H9 (cell line): ENCODE results near the gene B4GALNT4. TPM values are rescaled to one million over a fixed set of nuclear protein-coding genes. Genes with fewer than 3 reads are reported as not detected.
"Not testable (repeated sequence)": the region's sequence is repeated elsewhere in the genome, so short reads cannot be mapped to it uniquely, and the experiment has no call there.

ENCODE experiments used
- DNase-seq: peaks from one replicate; pipeline ENCODE4 v3.0.0-alpha.2; 2017
- H2AFZ ChIP-seq: one replicate; pipeline ENCODE4 v1.6.1; 2013; ENCODE audit warnings: mild to moderate bottlenecking, low read length, control low read depth, moderate library complexity
- H2AK5ac ChIP-seq: 2 replicates; pipeline ENCODE4 v1.6.1; 2013; ENCODE audit warnings: low read length, control low read depth, mixed read lengths; ENCODE audit not compliant: insufficient read length
- H2BK120ac ChIP-seq: one replicate; pipeline ENCODE4 v1.6.1; 2013; ENCODE audit warnings: low read depth, mild to moderate bottlenecking, low read length, control low read depth, inconsistent platforms; ENCODE audit not compliant: poor library complexity, severe bottlenecking
- H2BK12ac ChIP-seq: 2 replicates; pipeline ENCODE4 v1.6.1; 2013; ENCODE audit warnings: low read length, control low read depth, mixed read lengths, low read depth; ENCODE audit not compliant: insufficient read length
- H2BK15ac ChIP-seq: 2 replicates; pipeline ENCODE4 v1.6.1; 2013; ENCODE audit warnings: low read depth, low read length, control low read depth
- H2BK20ac ChIP-seq: one replicate; pipeline ENCODE4 v1.6.1; 2013; ENCODE audit warnings: low read depth, mild to moderate bottlenecking, low read length, control low read depth, inconsistent platforms; ENCODE audit not compliant: poor library complexity, severe bottlenecking
- H2BK5ac ChIP-seq: 2 replicates; pipeline ENCODE4 v1.6.1; 2013; ENCODE audit warnings: low read length, control low read depth, mixed read lengths; ENCODE audit not compliant: insufficient read length
- H3K14ac ChIP-seq: 2 replicates; pipeline ENCODE4 v1.6.1; 2013; ENCODE audit warnings: low read length, control low read depth; ENCODE audit not compliant: insufficient read depth
- H3K18ac ChIP-seq: 2 replicates; pipeline ENCODE4 v1.6.1; 2013; ENCODE audit warnings: low read depth, mild to moderate bottlenecking, mixed read lengths, low read length, control low read depth; ENCODE audit not compliant: insufficient read length
- H3K23ac ChIP-seq: 2 replicates; pipeline ENCODE4 v1.6.1; 2013; ENCODE audit warnings: low read length, control low read depth, mixed read lengths, low read depth; ENCODE audit not compliant: insufficient read length
- H3K23me2 ChIP-seq: 2 replicates; pipeline ENCODE4 v1.6.1; 2013; ENCODE audit warnings: low read depth, mild to moderate bottlenecking, mixed read lengths, low read length, control low read depth; ENCODE audit not compliant: insufficient read length, poor library complexity, severe bottlenecking
- H3K27ac ChIP-seq: 2 replicates; pipeline ENCODE4 v1.5.1; 2013; ENCODE audit warnings: low read length, control low read depth, mixed read lengths, low read depth; ENCODE audit not compliant: insufficient read length
- H3K27me3 ChIP-seq: 2 replicates; pipeline ENCODE4 v1.6.1; 2013; ENCODE audit warnings: low read length, control low read depth, inconsistent platforms; ENCODE audit not compliant: insufficient read depth
- H3K4ac ChIP-seq: 2 replicates; pipeline ENCODE4 v1.6.1; 2013; ENCODE audit warnings: low read depth, mild to moderate bottlenecking, control low read depth, inconsistent platforms, low read length, moderate library complexity
- H3K4me1 ChIP-seq: 2 replicates; pipeline ENCODE4 v1.6.1; 2013; ENCODE audit warnings: low read length, control low read depth, inconsistent platforms; ENCODE audit not compliant: insufficient read depth
- H3K4me2 ChIP-seq: 2 replicates; pipeline ENCODE4 v1.6.1; 2013; ENCODE audit warnings: low read length, control low read depth, mixed read lengths; ENCODE audit not compliant: insufficient read length, insufficient read depth
- H3K56ac ChIP-seq: 2 replicates; pipeline ENCODE4 v1.6.1; 2013; ENCODE audit warnings: low read depth, mild to moderate bottlenecking, mixed read lengths, low read length, control low read depth; ENCODE audit not compliant: insufficient read length
- H3K79me1 ChIP-seq: 2 replicates; pipeline ENCODE4 v1.6.1; 2013; ENCODE audit warnings: low read depth, mild to moderate bottlenecking, moderate library complexity, low read length, control low read depth, inconsistent platforms; ENCODE audit not compliant: insufficient read depth, poor library complexity, severe bottlenecking
- H3K79me2 ChIP-seq: 2 replicates; pipeline ENCODE4 v1.6.1; 2013; ENCODE audit warnings: low read length, control low read depth, inconsistent platforms; ENCODE audit not compliant: insufficient read depth
- H3K9ac ChIP-seq: 2 replicates; pipeline ENCODE4 v1.6.1; 2013; ENCODE audit warnings: low read length, control low read depth, mixed read lengths; ENCODE audit not compliant: insufficient read length; ENCODE audit errors: extremely low read depth
- H3K9me3 ChIP-seq: one replicate; pipeline ENCODE4 v1.6.1; 2013; ENCODE audit warnings: low read depth, low read length, inconsistent platforms; ENCODE audit not compliant: control insufficient read depth
- H3T11ph ChIP-seq: one replicate; pipeline ENCODE4 v1.6.1; 2013; ENCODE audit warnings: mild to moderate bottlenecking, low read length, control low read depth, inconsistent platforms
- H4K20me1 ChIP-seq: one replicate; pipeline ENCODE4 v1.6.1; 2013; ENCODE audit not compliant: control insufficient read depth, insufficient read length, insufficient read depth
- H4K5ac ChIP-seq: 2 replicates; pipeline ENCODE4 v1.6.1; 2013; ENCODE audit warnings: low read depth, mild to moderate bottlenecking, mixed read lengths, low read length, control low read depth; ENCODE audit not compliant: insufficient read length
- H4K8ac ChIP-seq: replicated peaks from 2 replicates; pipeline ENCODE4 v1.6.1; 2013; ENCODE audit warnings: low read length, control low read depth, mixed read lengths, low read depth; ENCODE audit not compliant: insufficient read length
- H4K91ac ChIP-seq: 2 replicates; pipeline ENCODE4 v1.6.1; 2013; ENCODE audit warnings: low read depth, mild to moderate bottlenecking, moderate library complexity, mixed read lengths, low read length, control low read depth; ENCODE audit not compliant: insufficient read length
- H3K27ac Mint-ChIP-seq, 3 experiments: 2 replicates in 2 of 3; 3 replicates in 1 of 3; pipeline ENCODE4 v1.8.0; 2020 to 2021; ENCODE audit warnings: mixed read lengths in 3 of 3, mild to moderate bottlenecking in 1 of 3, moderate library complexity in 1 of 3
- H3K27me3 Mint-ChIP-seq: 2 replicates; pipeline ENCODE4 v1.8.0; 2021; ENCODE audit warnings: low read depth, mild to moderate bottlenecking, moderate library complexity, mixed read lengths
- H3K36me3 Mint-ChIP-seq, 3 experiments: 2 replicates in 2 of 3; 3 replicates in 1 of 3; pipeline ENCODE4 v1.8.0; 2020 to 2021; ENCODE audit warnings: low read depth in 3 of 3, mixed read lengths in 3 of 3; ENCODE audit not compliant: insufficient read depth in 1 of 3
- H3K4me1 Mint-ChIP-seq, 2 experiments: 2 replicates each; pipeline ENCODE4 v1.8.0; 2020; ENCODE audit warnings: mixed read lengths in 2 of 2
- H3K4me3 Mint-ChIP-seq, 2 experiments: 2 replicates in 1 of 2; 3 replicates in 1 of 2; pipeline ENCODE4 v1.8.0; 2020 to 2021; ENCODE audit warnings: mild to moderate bottlenecking in 2 of 2, mixed read lengths in 2 of 2, moderate library complexity in 1 of 2
- H3K9me3 Mint-ChIP-seq, 2 experiments: 2 replicates in 1 of 2; 3 replicates in 1 of 2; pipeline ENCODE4 v1.8.0; 2020; ENCODE audit warnings: mild to moderate bottlenecking in 2 of 2, mixed read lengths in 2 of 2, moderate library complexity in 1 of 2
- CTCF ChIP-seq: fragments of 200-600 bp; sonication (generic); conservative IDR thresholded peaks from 3 replicates; pipeline ENCODE4 v1.8.0; 2021; ENCODE audit warnings: antibody characterized with exemption, mild to moderate bottlenecking
- WGBS: extraction: QIAGEN DNeasy Blood & Tissue Kit; methylation state at CpG from one replicate; pipeline ENCODE4 v1.1.7; 2013; ENCODE audit warnings: missing lambda C conversion rate, low lambda C conversion rate, mixed read lengths; ENCODE audit not compliant: insufficient read length; ENCODE audit errors: extremely low coverage; 5-methylcytosine and 5-hydroxymethylcytosine counted together
- total RNA-seq: library from RNA; stranded (reverse); gene quantifications from 2 replicates; pipeline ENCODE4 v1.2.1, GENCODE V29; 2021

The B4GALNT4 gene
- total RNA-seq, 1 experiment from 2014 or later, result 105 TPM

- H2BK120ac ChIP-seq, result no peak overlapping the region
- H4K5ac ChIP-seq, result no peak overlapping the region
- H2BK15ac ChIP-seq, result no peak overlapping the region
- no peak overlapping the region for H2BK5ac ChIP-seq
- H3K27ac ChIP-seq, result no peak overlapping the region
- no peaks in the 10 kb centered on the region for H3K79me1 ChIP-seq
- DNase-seq, result no peak
- H3K4ac ChIP-seq, result no peak overlapping the region
- no peak overlapping the region for H4K91ac ChIP-seq
- WGBS, result no CpG with 5 or more reads among the region's 18 CpGs
- no peak overlapping the region for H3K4me2 ChIP-seq
- peaks cover 5% of the 10 kb centered on the region for H3K27me3 Mint-ChIP-seq
- no peak overlapping the region; the same call in 1 of the 2 replicates for H3K14ac ChIP-seq
- H3K56ac ChIP-seq, result no peak overlapping the region
- H2BK12ac ChIP-seq, result no peak overlapping the region
- H4K20me1 ChIP-seq, result peaks cover 4% of the 10 kb centered on the region
- no peak overlapping the region for H3K4me3 Mint-ChIP-seq
- H3K23ac ChIP-seq, result no peak overlapping the region
- no peaks in the 10 kb centered on the region; a peak in 3 of 7 replicates for H3K36me3 Mint-ChIP-seq
- H3K4me1 Mint-ChIP-seq, result peaks cover 7 to 12% of the 10 kb centered on the region in 2 experiments
- H3K9ac ChIP-seq, result no peak overlapping the region
- H2AK5ac ChIP-seq, result no peak overlapping the region
- peaks cover 8% of the 10 kb centered on the region for H3K23me2 ChIP-seq
- no peaks in the 10 kb centered on the region for H3K27me3 ChIP-seq
- no peaks in the 10 kb centered on the region for H3K9me3 Mint-ChIP-seq
- H3K27ac Mint-ChIP-seq, result no peak overlapping the region
- H3K4me1 ChIP-seq, result no peaks in the 10 kb centered on the region
- TF ChIP-seq CTCF, result no peak
- H2AFZ ChIP-seq, result no peak overlapping the region
- H2BK20ac ChIP-seq, result no peak overlapping the region
- H3K9me3 ChIP-seq, result no peaks in the 10 kb centered on the region
- H4K8ac ChIP-seq, result no peak overlapping the region
- H3K18ac ChIP-seq, result no peak overlapping the region
- H3T11ph ChIP-seq, result no peak overlapping the region
- no peaks in the 10 kb centered on the region; the same call in 1 of the 2 replicates for H3K79me2 ChIP-seq
Observed at GRCh38 chr11:409600-410483, 40.5 kb downstream of the B4GALNT4 start.

GRCh38 chr11:410711-411110 lies 41.4 kb downstream of the B4GALNT4 start:
- not testable (repeated sequence) for H3T11ph ChIP-seq, H2BK12ac ChIP-seq, H3K14ac ChIP-seq, H4K20me1 ChIP-seq, H3K36me3 Mint-ChIP-seq, DNase-seq, H3K27ac ChIP-seq, H3K23me2 ChIP-seq, H3K79me2 ChIP-seq, H3K4me2 ChIP-seq, H3K27me3 ChIP-seq, H3K27ac Mint-ChIP-seq, H2AFZ ChIP-seq, H2BK15ac ChIP-seq, H3K4ac ChIP-seq, H3K79me1 ChIP-seq, H3K18ac ChIP-seq, H3K4me3 Mint-ChIP-seq, H3K9me3 ChIP-seq, H4K91ac ChIP-seq, H3K9ac ChIP-seq, H4K8ac ChIP-seq, H2BK5ac ChIP-seq, H3K9me3 Mint-ChIP-seq, H3K4me1 ChIP-seq, H2AK5ac ChIP-seq, H3K23ac ChIP-seq, H2BK20ac ChIP-seq, H2BK120ac ChIP-seq, H3K27me3 Mint-ChIP-seq, H3K56ac ChIP-seq, H4K5ac ChIP-seq
- WGBS, result no CpG with 5 or more reads among the region's 13 CpGs
- H3K4me1 Mint-ChIP-seq, result peaks cover 9 to 16% of the 10 kb centered on the region in 2 experiments
